ENCODE data around the gene MAGEB5. TPM values are rescaled to one million over a fixed set of nuclear protein-coding genes. Genes with fewer than 3 reads are reported as not detected.

Gene MAGEB5
- total and polyA plus RNA-seq, 2 experiments from 2014 or later = not detected

GRCh38 chrX:26208012-26208411 is 8.0 kb upstream of the MAGEB5 start:
- Histone ChIP-seq H3K9me2 (ENCODE audit: insufficient read depth) (no peaks in the 10 kb centered on the region), H3K27ac (ENCODE audit: low read depth) (no peak overlapping the region), H3F3A (replicated peaks; ENCODE audit: low read depth) (no peaks in the 10 kb centered on the region), H3K4me2 (no peak overlapping the region), H3K4me3 (no peak overlapping the region), H4K20me1 (replicated peaks; ENCODE audit: insufficient read depth) (no peaks in the 10 kb centered on the region), H2AFZ (no peak overlapping the region), H3K4me1 (ENCODE audit: insufficient read depth) (no peaks in the 10 kb centered on the region), H3K79me2 (replicated peaks; ENCODE audit: insufficient read depth) (no peaks in the 10 kb centered on the region), H3K27me3 (ENCODE audit: insufficient read depth) (no peaks in the 10 kb centered on the region), H3K36me3 (ENCODE audit: insufficient read depth) (no peaks in the 10 kb centered on the region)
- no peak for TF ChIP-seq EZH2 (IDR thresholded peaks at IDR 0.05; ENCODE audit: low read depth, unreplicated experiment)
- TF ChIP-seq ZNF462 (CRISPR knock-in tag; IDR thresholded peaks at IDR 0.05) = no peak
- DNase-seq (ENCODE audit: low spot score) = no peak
- 0 out of 3 replicates have a peak, but pooled peaks cover 2% of the 10 kb centered on the region for H3K36me3 Mint-ChIP-seq (ENCODE audit: low read depth)
- peaks cover 7% of the 10 kb centered on the region for H3K9me3 Mint-ChIP-seq
- H3K4me1 Mint-ChIP-seq = no peaks in the 10 kb centered on the region
- no peak overlapping the region for H3K4me3 Mint-ChIP-seq
- no peak for ATAC-seq
- no peak overlapping the region for H3K27ac Mint-ChIP-seq
- no peaks in the 10 kb centered on the region for H3K27me3 Mint-ChIP-seq (ENCODE audit: insufficient read depth, low read depth, poor library complexity)

GRCh38 chrX:26219351-26219750 is 3.4 kb downstream of the MAGEB5 start:
- Histone ChIP-seq H3K79me2 (replicated peaks; ENCODE audit: insufficient read depth) (no peaks in the 10 kb centered on the region), H3K27ac (ENCODE audit: low read depth) (no peak overlapping the region), H3K4me3 (no peak overlapping the region), H2AFZ (no peak overlapping the region), H3K9me2 (ENCODE audit: insufficient read depth) (no peaks in the 10 kb centered on the region), H3F3A (replicated peaks; ENCODE audit: low read depth) (no peaks in the 10 kb centered on the region), H3K4me1 (ENCODE audit: insufficient read depth) (no peaks in the 10 kb centered on the region), H3K36me3 (ENCODE audit: insufficient read depth) (no peaks in the 10 kb centered on the region), H4K20me1 (replicated peaks; ENCODE audit: insufficient read depth) (no peaks in the 10 kb centered on the region), H3K4me2 (no peak overlapping the region), H3K27me3 (ENCODE audit: insufficient read depth) (no peaks in the 10 kb centered on the region)
- Mint-ChIP-seq H3K27ac (no peak overlapping the region), H3K36me3 (ENCODE audit: low read depth) (no peaks in the 10 kb centered on the region; the same call in 2 of the 3 replicates), H3K4me1 (no peaks in the 10 kb centered on the region), H3K9me3 (no peaks in the 10 kb centered on the region; the same call in 2 of the 3 replicates), H3K27me3 (ENCODE audit: insufficient read depth, low read depth, poor library complexity) (no peaks in the 10 kb centered on the region), H3K4me3 (no peak overlapping the region)
- no peak for ATAC-seq
- no peak for DNase-seq (ENCODE audit: low spot score)
- TF ChIP-seq EZH2 (IDR thresholded peaks at IDR 0.05; ENCODE audit: low read depth, unreplicated experiment) (no peak), ZNF462 (CRISPR knock-in tag; IDR thresholded peaks at IDR 0.05) (no peak), CTCF (conservative IDR thresholded peaks at IDR 0.05; ENCODE audit: low read depth in 2 of 2) (no peak), POLR2AphosphoS5 (IDR thresholded peaks at IDR 0.05; ENCODE audit: low read depth) (no peak)

All from GM23338 (cell line).